NB4 (cell line): ENCODE measurements around the gene CDH23.

Experiments used
- DNase-seq: peaks from one replicate; pipeline ENCODE4 v3.0.0; 2010; ENCODE audit warnings: low read depth
- H3K4me3 ChIP-seq: one replicate; pipeline ENCODE4 v1.5.1; 2011; ENCODE audit warnings: mild to moderate bottlenecking, low read depth, low read length, moderate library complexity
- MYC ChIP-seq: IDR thresholded peaks from 2 replicates; pipeline ENCODE4 v1.6.1; 2011; ENCODE audit warnings: low read depth, low read length
- POLR2A ChIP-seq: IDR thresholded peaks from 2 replicates; pipeline ENCODE4 v1.6.1; 2011; ENCODE audit warnings: mild to moderate bottlenecking; ENCODE audit not compliant: insufficient read length; ENCODE audit errors: extremely low read depth
- TF ChIP-seq, protein P1 (sequence below): IDR thresholded peaks from 2 replicates; pipeline ENCODE4 v1.6.1; 2011; ENCODE audit warnings: low read depth, low read length
- TF ChIP-seq, protein P2 (sequence below): IDR thresholded peaks from one replicate; pipeline ENCODE4 v1.5.1; 2012; ENCODE audit warnings: low read depth, low read length

The CDH23 gene

DNA sequence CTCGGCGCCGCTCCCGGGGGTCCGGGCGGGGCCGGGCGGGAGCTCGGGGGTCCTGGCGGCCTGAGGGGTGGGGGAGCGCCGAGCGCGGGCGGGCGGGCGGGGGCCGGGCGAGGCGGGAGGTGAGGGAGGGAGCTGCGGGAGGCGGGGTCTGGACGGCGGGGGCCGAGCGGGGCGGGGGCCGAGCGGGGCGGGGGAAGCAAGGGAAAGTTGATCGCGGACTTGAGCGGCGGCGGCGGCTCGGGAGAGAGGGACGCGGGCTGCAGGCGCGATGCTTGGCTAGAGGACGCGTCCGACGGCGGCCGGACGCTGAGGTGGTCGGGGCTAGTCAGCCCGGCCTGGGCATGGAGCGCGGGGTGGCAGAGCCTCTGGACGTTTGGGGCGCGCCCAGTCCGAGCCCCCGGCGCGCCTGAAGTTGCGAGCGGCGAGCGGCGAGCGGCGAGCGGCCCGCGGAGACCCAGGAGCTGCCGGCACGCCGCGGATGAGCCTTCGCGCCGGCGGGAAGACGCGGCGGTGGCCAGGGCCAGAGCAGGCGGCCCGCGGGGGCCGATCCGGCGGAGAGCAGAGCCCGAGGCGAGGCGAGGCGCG lies at the start of gene CDH23:
Gene CDH23 (plus strand): TSS at position 210 of the 585 bp plus-strand sequence. CDS start 42,912 bp downstream, outside the sequence.
- TF ChIP-seq, protein P1, sequence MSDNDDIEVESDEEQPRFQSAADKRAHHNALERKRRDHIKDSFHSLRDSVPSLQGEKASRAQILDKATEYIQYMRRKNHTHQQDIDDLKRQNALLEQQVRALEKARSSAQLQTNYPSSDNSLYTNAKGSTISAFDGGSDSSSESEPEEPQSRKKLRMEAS = no peak
- TF ChIP-seq, protein P2, sequence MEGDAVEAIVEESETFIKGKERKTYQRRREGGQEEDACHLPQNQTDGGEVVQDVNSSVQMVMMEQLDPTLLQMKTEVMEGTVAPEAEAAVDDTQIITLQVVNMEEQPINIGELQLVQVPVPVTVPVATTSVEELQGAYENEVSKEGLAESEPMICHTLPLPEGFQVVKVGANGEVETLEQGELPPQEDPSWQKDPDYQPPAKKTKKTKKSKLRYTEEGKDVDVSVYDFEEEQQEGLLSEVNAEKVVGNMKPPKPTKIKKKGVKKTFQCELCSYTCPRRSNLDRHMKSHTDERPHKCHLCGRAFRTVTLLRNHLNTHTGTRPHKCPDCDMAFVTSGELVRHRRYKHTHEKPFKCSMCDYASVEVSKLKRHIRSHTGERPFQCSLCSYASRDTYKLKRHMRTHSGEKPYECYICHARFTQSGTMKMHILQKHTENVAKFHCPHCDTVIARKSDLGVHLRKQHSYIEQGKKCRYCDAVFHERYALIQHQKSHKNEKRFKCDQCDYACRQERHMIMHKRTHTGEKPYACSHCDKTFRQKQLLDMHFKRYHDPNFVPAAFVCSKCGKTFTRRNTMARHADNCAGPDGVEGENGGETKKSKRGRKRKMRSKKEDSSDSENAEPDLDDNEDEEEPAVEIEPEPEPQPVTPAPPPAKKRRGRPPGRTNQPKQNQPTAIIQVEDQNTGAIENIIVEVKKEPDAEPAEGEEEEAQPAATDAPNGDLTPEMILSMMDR = no peak
- DNase-seq = no peak
- no peak within 1 kb of the TSS for H3K4me3 ChIP-seq

DNA sequence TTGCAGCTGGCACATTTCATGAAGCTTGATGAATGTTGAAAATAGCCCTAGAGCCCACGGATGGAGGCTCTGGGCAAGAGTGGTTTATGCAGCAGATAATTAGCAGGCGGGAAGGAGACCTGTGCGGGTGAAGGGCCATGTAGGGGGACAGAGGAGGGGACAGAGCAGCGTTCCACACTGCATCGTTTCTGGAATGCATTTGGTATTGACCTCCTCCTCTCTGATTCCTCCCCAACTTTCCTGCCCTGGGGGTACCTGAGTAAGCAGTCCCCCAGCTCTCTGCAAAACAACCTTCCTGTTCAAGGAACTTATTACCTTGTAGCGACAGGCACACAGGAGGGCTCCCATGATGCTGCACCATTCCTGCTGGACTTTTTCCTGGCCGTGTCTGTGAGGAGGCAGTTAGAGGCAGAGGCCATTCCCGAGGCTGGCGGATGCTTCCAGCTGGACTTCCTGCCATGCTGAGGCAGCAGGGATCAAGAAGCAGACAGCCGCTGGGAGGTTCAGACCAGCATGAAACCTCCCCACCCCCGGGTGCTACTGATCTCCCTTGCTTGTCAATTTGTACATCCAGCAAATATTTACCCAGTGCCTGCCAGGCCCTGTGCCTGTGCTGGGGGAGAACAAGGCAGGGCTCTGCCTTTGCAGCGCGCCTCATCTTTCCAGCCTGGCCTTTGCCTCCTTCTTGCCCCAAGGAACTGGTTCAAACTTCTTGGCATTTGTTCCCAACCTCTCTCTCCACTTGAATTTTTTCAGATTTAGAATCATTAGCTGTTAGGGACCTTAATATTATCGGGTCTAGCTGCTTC lies 48.9 kb upstream of the CDH23 start:
- TF ChIP-seq, protein P1 = no peak
- TF ChIP-seq, protein P2 = no peak
- TF ChIP-seq MYC (no peak), POLR2A (no peak)
- no peak for DNase-seq
- H3K4me3 ChIP-seq = no peak overlapping the region

DNA sequence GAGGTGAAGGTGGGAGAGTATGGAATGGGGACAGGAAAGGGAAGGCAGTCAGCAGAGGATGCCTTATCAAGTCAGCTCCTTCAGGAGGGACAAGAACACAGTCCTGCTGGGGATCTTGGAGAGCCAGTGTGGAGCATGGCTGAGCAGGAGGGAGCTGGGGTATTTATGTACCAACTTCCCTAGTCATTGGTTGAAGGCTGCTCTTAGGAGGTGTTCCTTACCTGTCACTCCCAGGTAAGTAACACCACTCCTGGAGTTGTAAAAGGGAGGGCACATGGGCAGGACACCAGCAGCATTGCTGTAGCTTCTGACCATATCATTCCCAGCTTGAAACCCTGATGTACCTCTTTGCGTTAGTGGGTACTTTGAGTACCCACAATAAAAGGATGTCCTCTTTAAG lies 47.9 kb upstream of the CDH23 start:
- H3K4me3 ChIP-seq = no peak overlapping the region
- no peak for TF ChIP-seq MYC
- TF ChIP-seq, protein P1 = no peak
- TF ChIP-seq POLR2A = no peak
- TF ChIP-seq, protein P2 = no peak
- DNase-seq = no peak

DNA sequence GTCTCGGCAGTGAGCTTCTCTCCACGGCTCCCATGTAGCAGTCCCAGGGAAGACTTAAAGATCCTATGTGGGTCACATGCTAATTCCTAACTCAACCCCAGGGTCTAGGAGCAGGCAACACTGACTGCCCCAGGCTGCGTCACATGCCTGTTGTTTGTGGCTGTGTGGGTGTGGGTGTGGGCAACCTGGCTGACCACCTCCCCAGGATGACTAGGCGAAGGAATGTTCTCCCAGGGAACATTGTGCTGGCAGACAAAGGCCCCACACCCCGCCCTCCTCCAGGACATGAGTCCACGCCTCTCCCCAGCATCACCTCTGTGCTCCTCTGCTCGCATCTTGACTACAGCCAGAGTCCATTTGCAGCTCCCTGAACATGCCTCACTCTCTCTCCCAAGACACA lies 47.3 kb upstream of the CDH23 start:
- no peak for DNase-seq
- TF ChIP-seq, protein P1 = no peak
- H3K4me3 ChIP-seq = no peak overlapping the region

DNA sequence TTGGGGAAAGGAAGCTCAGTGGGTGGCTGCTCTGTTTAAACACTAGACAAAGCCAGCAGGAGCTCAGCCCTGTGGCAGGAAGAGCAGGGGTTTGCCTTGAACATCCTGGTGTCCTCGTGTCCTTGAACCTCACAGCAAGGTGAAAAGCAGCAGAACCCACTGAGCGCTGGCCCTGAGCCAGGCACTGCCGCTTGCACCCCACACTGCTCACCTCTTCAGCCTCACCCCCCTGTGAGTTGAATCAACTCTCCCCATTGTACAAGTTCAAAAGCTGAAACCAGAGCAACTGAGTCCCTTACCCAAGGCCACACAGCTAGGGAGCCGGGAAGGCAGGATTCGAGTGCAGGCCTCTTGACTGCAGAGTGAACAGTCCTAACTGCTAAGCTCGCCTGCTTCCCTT lies 45.6 kb upstream of the CDH23 start:
- TF ChIP-seq MYC (no peak), POLR2A (no peak)
- TF ChIP-seq, protein P2 = no peak
- TF ChIP-seq, protein P1 = no peak
- DNase-seq = no peak
- H3K4me3 ChIP-seq = no peak overlapping the region

DNA sequence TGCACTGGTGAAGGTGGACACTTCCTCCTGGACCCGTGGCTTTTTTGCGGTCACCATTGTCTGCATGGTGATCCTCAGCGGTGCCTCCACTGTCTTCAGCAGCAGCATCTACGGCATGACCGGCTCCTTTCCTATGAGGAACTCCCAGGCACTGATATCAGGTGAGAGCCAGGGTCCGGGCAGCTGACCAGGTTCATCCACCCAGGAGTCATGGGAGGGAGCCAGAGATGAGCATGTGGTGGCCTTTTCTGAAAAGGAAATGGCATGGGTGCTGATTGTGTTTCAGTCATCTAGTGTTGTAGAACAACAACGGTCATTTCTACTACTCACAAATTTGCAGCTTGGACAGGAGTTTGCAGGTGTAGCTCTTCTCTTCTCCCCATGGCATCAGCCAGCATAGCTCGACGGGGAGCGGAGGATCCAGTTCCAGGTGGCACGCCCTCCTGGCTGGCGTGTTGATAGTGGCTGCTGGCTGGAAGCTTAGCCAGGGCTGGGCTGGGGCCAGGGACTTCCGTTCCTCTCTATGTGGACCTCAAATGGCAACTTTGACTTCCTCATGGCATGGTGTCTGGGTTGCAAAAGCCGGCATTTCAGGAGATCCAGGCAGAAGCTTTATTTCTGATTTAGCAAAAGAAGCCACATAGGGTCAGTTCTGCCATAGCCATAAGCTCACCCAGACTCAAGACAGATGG lies 44.9 kb upstream of the CDH23 start:
- no peak for DNase-seq
- no peak for TF ChIP-seq POLR2A
- TF ChIP-seq, protein P2 = no peak
- TF ChIP-seq, protein P1 = no peak
- TF ChIP-seq MYC = no peak
- no peak overlapping the region for H3K4me3 ChIP-seq
